Tibial nerve (tissue), 4 donors: ENCODE data around the gene EFNB3. TPM values are rescaled to one million over a fixed set of nuclear protein-coding genes. Genes with fewer than 3 reads are reported as not detected.

ENCODE experiments used
- DNase-seq, 2 donors: peaks; one replicate each; pipeline ENCODE4 v3.0.0-alpha.2; 2019; ENCODE audit warnings: low spot score in 2 of 2
- H3K27ac ChIP-seq, 4 donors: fragments of 200-600 bp; sonication (generic) in 3 of 4; one replicate each; pipeline ENCODE4 v1.5.1; 2017 to 2019; ENCODE audit warnings: mild to moderate bottlenecking in 1 of 4
- H3K27me3 ChIP-seq, 2 donors: fragments of 200-600 bp; sonication (generic) in 1 of 2; one replicate each; pipeline versions ENCODE4 v1.5.1 to v1.6.0; 2017 to 2019
- H3K36me3 ChIP-seq, 3 donors: fragments of 200-600 bp; sonication (generic); one replicate each; pipeline ENCODE4 v1.5.1; 2018 to 2019
- H3K4me1 ChIP-seq, 4 donors: fragments of 200-600 bp; sonication (generic) in 3 of 4; one replicate each; pipeline ENCODE4 v1.5.1; 2017 to 2019
- H3K4me3 ChIP-seq, 4 donors: fragments of 200-600 bp; sonication (generic) in 3 of 4; one replicate each; pipeline ENCODE4 v1.5.1; 2017 to 2019; ENCODE audit warnings: mild to moderate bottlenecking in 1 of 4, moderate library complexity in 1 of 4
- H3K9me3 ChIP-seq, 4 donors: fragments of 200-600 bp; sonication (generic) in 3 of 4; one replicate each; pipeline ENCODE4 v1.5.1; 2017 to 2019
- CTCF ChIP-seq, 5 experiments: fragments of 200-600 bp in 3 of 5; fragments of 450-650 bp in 2 of 5; sonication (generic) in 3 of 5; IDR thresholded peaks; one replicate each; pipeline ENCODE4 v1.5.1; 2016 to 2019; ENCODE audit warnings: antibody characterized with exemption in 5 of 5, mild to moderate bottlenecking in 3 of 5, moderate library complexity in 2 of 5
- EP300 ChIP-seq, 2 donors: sonication (generic); formaldehyde crosslinking; IDR thresholded peaks; one replicate each; pipeline ENCODE4 v1.6.1; 2017; ENCODE audit warnings: antibody characterized with exemption in 2 of 2, mild to moderate bottlenecking in 1 of 2
- POLR2A ChIP-seq, 2 donors: fragments of 450-650 bp; IDR thresholded peaks; one replicate each; pipeline ENCODE4 v1.6.1; 2017; ENCODE audit warnings: antibody characterized with exemption in 2 of 2, mild to moderate bottlenecking in 2 of 2, moderate library complexity in 2 of 2
- WGBS, 2 donors: methylation state at CpG; one replicate each; pipeline ENCODE4 v1.1.5; 2018; 5-methylcytosine and 5-hydroxymethylcytosine counted together
- total RNA-seq, 4 donors: library from RNA; depleted of rRNA; stranded (reverse); fragments of >200 nt; gene quantifications; one replicate each; pipeline ENCODE4 v1.1.0, GENCODE V29; 2016

Gene EFNB3
- total RNA-seq, result under 1 TPM in 2 of 4 donors, not detected in 2; 0.20 to 0.21 TPM

- no peaks in the 10 kb centered on the region for H3K9me3 ChIP-seq
- TF ChIP-seq CTCF (IDR thresholded peaks at IDR 0.05), result no peak
- TF ChIP-seq EP300 (IDR thresholded peaks at IDR 0.05), result no peak
- TF ChIP-seq POLR2A (IDR thresholded peaks at IDR 0.05), result no peak
- no peak within 1 kb of the TSS for H3K27ac ChIP-seq
- H3K36me3 ChIP-seq, result peaks cover 0 to 43% (median 17%) of the 10 kb centered on the region in 3 donors
- H3K27me3 ChIP-seq, result peaks cover 0 to 70% of the 10 kb centered on the region in 2 donors
- no peak for DNase-seq
- 1 to 3% methylated on average over 23 to 44 of the region's 45 CpGs for WGBS, 2 donors
- peak within 1 kb of the TSS in 2 of 4 donors; percentile 38 to 39 for H3K4me3 ChIP-seq
- peaks cover 0 to 16% (median 9%) of the 10 kb centered on the region in 4 donors for H3K4me1 ChIP-seq
Observed at GRCh38 chr17:7704601-7705268, at the start of gene EFNB3. Gene EFNB3, plus strand, starts transcription at chr17:7705202. Its CDS starts 397 bp downstream, at chr17:7705599.

GRCh38 chr17:7655541-7655840, 49.5 kb upstream of the EFNB3 start:
- peaks cover 0 to 31% (median 19%) of the 10 kb centered on the region in 4 donors for H3K4me1 ChIP-seq
- no peaks in the 10 kb centered on the region for H3K36me3 ChIP-seq
- 87 to 91% methylated on average over 17 of the region's 17 CpGs for WGBS, 2 donors
- DNase-seq, result no peak
- H3K9me3 ChIP-seq, result no peaks in the 10 kb centered on the region
- no peak for TF ChIP-seq POLR2A (IDR thresholded peaks at IDR 0.05)
- no peak overlapping the region for H3K4me3 ChIP-seq
- H3K27ac ChIP-seq, result peak overlapping the region in 2 of 4 donors; percentile 3 to 72
- H3K27me3 ChIP-seq, result peaks cover 0 to 26% of the 10 kb centered on the region in 2 donors

GRCh38 chr17:7656958-7657609, 47.9 kb upstream of the EFNB3 start:
- TF ChIP-seq EP300 (IDR thresholded peaks at IDR 0.05) (peak in 1 of 2 donors; percentile 27), CTCF (IDR thresholded peaks at IDR 0.05) (peak in 1 of 5 experiments; percentile 17), POLR2A (IDR thresholded peaks at IDR 0.05) (no peak)
- no peak for DNase-seq
- peaks cover 0 to 10% of the 10 kb centered on the region in 2 donors for H3K27me3 ChIP-seq
- H3K4me3 ChIP-seq, result no peak overlapping the region
- peaks cover 0 to 15% (median 5%) of the 10 kb centered on the region in 4 donors for H3K4me1 ChIP-seq
- peak overlapping the region in 2 of 4 donors; percentile 60 to 72 for H3K27ac ChIP-seq
- no peaks in the 10 kb centered on the region for H3K36me3 ChIP-seq
- H3K9me3 ChIP-seq, result no peaks in the 10 kb centered on the region
- WGBS, 2 donors, result 23 to 28% methylated on average over 10 of the region's 10 CpGs

- TF ChIP-seq CTCF (IDR thresholded peaks at IDR 0.05), result no peak
- TF ChIP-seq EP300 (IDR thresholded peaks at IDR 0.05), result no peak
- no peak for TF ChIP-seq POLR2A (IDR thresholded peaks at IDR 0.05)
- DNase-seq, result no peak
- Histone ChIP-seq H3K27me3 (no peaks in the 10 kb centered on the region), H3K4me1 (no peaks in the 10 kb centered on the region), H3K36me3 (peaks cover 0 to 77% (median 2%) of the 10 kb centered on the region in 3 donors), H3K4me3 (no peak overlapping the region), H3K9me3 (no peaks in the 10 kb centered on the region), H3K27ac (peak overlapping the region in 2 of 4 donors; percentile 20 to 36)
- WGBS, 2 donors, result 39 to 51% methylated on average over 9 to 10 of the region's 10 CpGs
Observed at GRCh38 chr17:7667656-7668406, 37.2 kb upstream of the EFNB3 start.

GRCh38 chr17:7668482-7668881, 36.5 kb upstream of the EFNB3 start:
- Histone ChIP-seq H3K4me1 (no peaks in the 10 kb centered on the region), H3K27me3 (no peaks in the 10 kb centered on the region), H3K4me3 (no peak overlapping the region), H3K27ac (no peak overlapping the region), H3K9me3 (peaks cover 0 to 5% (median 0%) of the 10 kb centered on the region in 4 donors), H3K36me3 (peaks cover 3 to 84% (median 3%) of the 10 kb centered on the region in 3 donors)
- DNase-seq, result no peak
- no peak for TF ChIP-seq EP300 (IDR thresholded peaks at IDR 0.05)
- TF ChIP-seq POLR2A (IDR thresholded peaks at IDR 0.05), result no peak
- TF ChIP-seq CTCF (IDR thresholded peaks at IDR 0.05), result no peak
- 83 to 90% methylated on average over 7 of the region's 7 CpGs for WGBS, 2 donors
